OCI-LY1 (cell line): ENCODE results near the gene ELAVL1.

Experiments used
- H2AFZ ChIP-seq: fragments of 200-600 bp; sonication (generic), shearing (Covaris generic); 2 replicates; pipeline ENCODE4 v1.6.0; 2014; ENCODE audit warnings: antibody characterized with exemption, mild to moderate bottlenecking, low read length
- H3F3A ChIP-seq: fragments of 200-600 bp; sonication (generic), shearing (Covaris generic); 2 replicates; pipeline ENCODE4 v1.6.0; 2014; ENCODE audit warnings: mild to moderate bottlenecking, antibody characterized with exemption, low read length, moderate library complexity; ENCODE audit not compliant: insufficient read depth
- H3K27ac ChIP-seq: fragments of 200-600 bp; sonication (generic); 2 replicates; pipeline ENCODE4 v1.5.1; 2014; ENCODE audit warnings: low read length, mixed run types, mild to moderate bottlenecking, low read depth; ENCODE audit not compliant: poor library complexity, severe bottlenecking
- H3K27me3 ChIP-seq: fragments of 200-600 bp; sonication (generic); 2 replicates; pipeline ENCODE4 v1.6.0; 2014; ENCODE audit warnings: antibody characterized with exemption, mild to moderate bottlenecking, low read length, moderate library complexity; ENCODE audit not compliant: insufficient read depth
- H3K36me3 ChIP-seq: fragments of 200-600 bp; sonication (generic); 2 replicates; pipeline ENCODE4 v1.6.1; 2014; ENCODE audit warnings: mild to moderate bottlenecking, antibody characterized with exemption, low read length, moderate library complexity, mixed read lengths; ENCODE audit not compliant: insufficient read depth
- H3K4me1 ChIP-seq: fragments of 200-600 bp; sonication (generic); 2 replicates; pipeline ENCODE4 v1.5.1; 2014; ENCODE audit warnings: mild to moderate bottlenecking, low read length, moderate library complexity; ENCODE audit not compliant: insufficient read depth, severe bottlenecking
- H3K4me2 ChIP-seq: fragments of 200-600 bp; sonication (generic), shearing (Covaris generic); 2 replicates; pipeline ENCODE4 v1.6.1; 2014; ENCODE audit warnings: low read length
- H3K4me3 ChIP-seq: fragments of 200-600 bp; sonication (generic); 2 replicates; pipeline ENCODE4 v1.5.1; 2014; ENCODE audit warnings: low read length, low read depth, mild to moderate bottlenecking, mixed read lengths; ENCODE audit not compliant: poor library complexity, severe bottlenecking
- H3K79me2 ChIP-seq: fragments of 200-600 bp; shearing (Covaris generic); 2 replicates; pipeline ENCODE4 v1.6.1; 2016; ENCODE audit warnings: mixed run types, low read length, mixed read lengths; ENCODE audit not compliant: insufficient read depth
- H3K9ac ChIP-seq: fragments of 200-600 bp; sonication (generic), shearing (Covaris generic); 2 replicates; pipeline ENCODE4 v1.6.1; 2014; ENCODE audit warnings: mild to moderate bottlenecking, low read length, mixed read lengths
- H3K9me2 ChIP-seq: fragments of 200-600 bp; sonication (generic), shearing (Covaris generic); 2 replicates; pipeline ENCODE4 v1.6.1; 2014; ENCODE audit warnings: low read depth, mild to moderate bottlenecking, low read length, mixed read lengths
- H3K9me3 ChIP-seq: fragments of 200-600 bp; shearing (Covaris generic); 2 replicates; pipeline ENCODE4 v1.6.1; 2014; ENCODE audit warnings: low read length, mixed read lengths
- H4K20me1 ChIP-seq: fragments of 200-600 bp; sonication (generic), shearing (Covaris generic); 2 replicates; pipeline ENCODE4 v1.6.0; 2016; ENCODE audit warnings: mild to moderate bottlenecking, low read length; ENCODE audit not compliant: insufficient read depth
- EZH2 ChIP-seq: fragments of 200-600 bp; sonication (generic), shearing (Covaris generic); IDR thresholded peaks from 2 replicates; pipeline ENCODE4 v1.8.0; 2017; ENCODE audit warnings: borderline replicate concordance, mixed run types, mild to moderate bottlenecking, antibody characterized with exemption, low read length, moderate library complexity, mixed read lengths
- TF ChIP-seq, protein P1 (sequence below): fragments of 200-600 bp; sonication (generic), shearing (Covaris generic); IDR thresholded peaks from 2 replicates; pipeline ENCODE4 v1.5.1; 2017; ENCODE audit warnings: mild to moderate bottlenecking, antibody characterized with exemption, low read length, moderate library complexity, mixed read lengths

Gene ELAVL1

DNA sequence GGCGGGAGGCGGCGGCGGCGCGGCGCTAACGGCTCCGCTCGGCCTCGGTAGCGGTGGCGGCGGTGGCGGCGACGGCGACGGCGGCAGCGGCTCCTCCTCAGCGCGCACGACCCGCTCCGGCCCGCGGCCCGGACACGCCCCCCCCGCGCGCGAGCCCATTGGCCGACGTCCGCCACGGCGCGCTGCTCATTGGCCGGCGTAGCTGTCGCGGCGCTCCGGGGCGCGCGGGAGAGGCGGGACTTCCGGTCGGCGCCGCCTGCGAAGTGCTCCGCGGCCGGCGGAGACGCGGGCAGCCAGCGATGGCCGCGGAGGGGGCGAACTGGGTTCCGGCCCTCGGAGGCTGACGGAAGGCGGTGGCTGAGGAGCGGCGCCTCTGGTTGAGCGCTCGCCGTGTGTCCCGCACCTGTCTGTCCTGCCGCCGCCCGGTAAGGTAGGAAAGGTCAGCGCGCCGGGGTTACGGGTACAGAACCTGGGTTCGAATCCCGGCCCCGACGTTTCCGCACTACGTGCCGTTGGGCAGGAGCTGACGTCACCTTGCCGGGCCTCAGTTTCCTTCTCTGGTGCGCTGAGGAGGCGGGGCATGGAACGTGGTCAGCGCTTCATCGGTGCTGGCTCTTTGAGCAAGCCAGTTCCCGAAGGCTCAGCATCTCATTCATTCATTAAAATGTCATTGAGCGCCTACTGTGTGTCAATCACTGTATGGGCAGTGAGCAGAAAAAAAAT, at the start of gene ELAVL1:
ELAVL1 (minus strand) TSS at position 108 of the 723 bp plus-strand sequence. CDS start 13,826 bp downstream, outside the sequence.
- no peak for TF ChIP-seq EZH2
- TF ChIP-seq, protein P1, sequence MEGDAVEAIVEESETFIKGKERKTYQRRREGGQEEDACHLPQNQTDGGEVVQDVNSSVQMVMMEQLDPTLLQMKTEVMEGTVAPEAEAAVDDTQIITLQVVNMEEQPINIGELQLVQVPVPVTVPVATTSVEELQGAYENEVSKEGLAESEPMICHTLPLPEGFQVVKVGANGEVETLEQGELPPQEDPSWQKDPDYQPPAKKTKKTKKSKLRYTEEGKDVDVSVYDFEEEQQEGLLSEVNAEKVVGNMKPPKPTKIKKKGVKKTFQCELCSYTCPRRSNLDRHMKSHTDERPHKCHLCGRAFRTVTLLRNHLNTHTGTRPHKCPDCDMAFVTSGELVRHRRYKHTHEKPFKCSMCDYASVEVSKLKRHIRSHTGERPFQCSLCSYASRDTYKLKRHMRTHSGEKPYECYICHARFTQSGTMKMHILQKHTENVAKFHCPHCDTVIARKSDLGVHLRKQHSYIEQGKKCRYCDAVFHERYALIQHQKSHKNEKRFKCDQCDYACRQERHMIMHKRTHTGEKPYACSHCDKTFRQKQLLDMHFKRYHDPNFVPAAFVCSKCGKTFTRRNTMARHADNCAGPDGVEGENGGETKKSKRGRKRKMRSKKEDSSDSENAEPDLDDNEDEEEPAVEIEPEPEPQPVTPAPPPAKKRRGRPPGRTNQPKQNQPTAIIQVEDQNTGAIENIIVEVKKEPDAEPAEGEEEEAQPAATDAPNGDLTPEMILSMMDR = no peak; the same call in 1 of the 2 replicates
- Histone ChIP-seq H3K79me2 (peaks cover 38% of the 10 kb centered on the region), H4K20me1 (no peaks in the 10 kb centered on the region), H3K9ac (peak within 1 kb of the TSS; percentile 98), H3K4me3 (peak within 1 kb of the TSS; percentile 97), H3K27me3 (no peaks in the 10 kb centered on the region), H3K9me3 (no peaks in the 10 kb centered on the region), H3K36me3 (peaks cover 17% of the 10 kb centered on the region; the same call in 1 of the 2 replicates), H3F3A (no peaks in the 10 kb centered on the region), H3K27ac (peak within 1 kb of the TSS; percentile 79), H2AFZ (no peak within 1 kb of the TSS), H3K9me2 (no peaks in the 10 kb centered on the region), H3K4me1 (peaks cover 41% of the 10 kb centered on the region), H3K4me2 (peak within 1 kb of the TSS; percentile 95)

DNA sequence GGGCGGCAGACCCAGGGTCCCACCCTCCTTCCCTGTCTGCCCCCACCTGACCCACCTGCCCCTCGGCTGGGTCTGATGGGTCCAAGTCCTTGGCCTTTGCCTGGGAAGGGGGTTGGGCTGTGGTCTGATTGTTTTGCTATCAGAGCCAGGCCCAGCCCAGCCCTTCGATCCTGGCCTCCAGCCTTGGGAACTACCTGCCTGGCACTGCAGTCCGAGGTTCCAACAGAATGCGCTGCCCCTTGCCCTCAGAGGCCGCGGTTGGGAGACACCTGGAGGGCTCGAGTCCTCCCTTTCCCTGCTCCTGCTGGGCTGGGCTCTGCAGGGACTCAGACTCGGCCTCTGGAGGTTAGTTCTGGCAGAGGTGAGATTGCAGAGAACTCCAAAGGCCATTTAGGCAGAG, 48.7 kb upstream of the ELAVL1 start:
- Histone ChIP-seq H3K36me3 (no peaks in the 10 kb centered on the region), H3K27me3 (no peaks in the 10 kb centered on the region), H3K79me2 (no peaks in the 10 kb centered on the region), H3K4me1 (no peaks in the 10 kb centered on the region), H3K9me3 (no peaks in the 10 kb centered on the region), H4K20me1 (no peaks in the 10 kb centered on the region), H2AFZ (no peak overlapping the region), H3F3A (no peaks in the 10 kb centered on the region), H3K9me2 (no peaks in the 10 kb centered on the region), H3K9ac (no peak overlapping the region), H3K4me2 (no peak overlapping the region), H3K27ac (no peak overlapping the region), H3K4me3 (no peak overlapping the region)
- no peak for TF ChIP-seq EZH2
- TF ChIP-seq, protein P1 = no peak

DNA sequence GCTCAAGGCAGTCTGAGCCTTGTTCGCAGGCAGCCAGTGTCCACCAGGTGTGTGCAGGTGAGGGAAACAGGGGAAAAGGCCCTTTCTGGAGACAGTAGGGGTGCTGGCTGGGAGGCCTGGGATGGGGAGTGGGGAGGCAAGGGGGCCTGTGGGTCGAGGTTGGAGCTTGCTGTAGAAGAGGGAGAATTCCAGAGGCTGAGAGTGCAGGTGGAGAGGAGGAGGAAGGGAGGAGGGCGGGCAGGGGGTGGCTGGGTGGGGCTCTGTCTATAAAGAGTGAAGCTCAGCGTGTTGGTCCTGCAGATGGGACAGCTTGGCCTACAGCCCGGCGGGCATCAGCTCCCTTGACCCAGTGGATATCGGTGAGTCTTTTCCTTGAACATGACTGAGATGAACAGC, 47.0 kb upstream of the ELAVL1 start, which contains the start of gene CCL25:
CCL25 (plus strand) TSS at position 297 of the 396 bp plus-strand sequence. CDS start 290 bp downstream, outside the sequence.
- H3K36me3 ChIP-seq = no peaks in the 10 kb centered on the region
- no peak within 1 kb of the TSS for H3K27ac ChIP-seq
- no peak within 1 kb of the TSS for H2AFZ ChIP-seq
- no peaks in the 10 kb centered on the region for H3K27me3 ChIP-seq
- H4K20me1 ChIP-seq = no peaks in the 10 kb centered on the region
- H3K4me1 ChIP-seq = no peaks in the 10 kb centered on the region
- no peaks in the 10 kb centered on the region for H3K79me2 ChIP-seq
- TF ChIP-seq EZH2 = no peak
- TF ChIP-seq, protein P1 = no peak
- H3K9me3 ChIP-seq = no peaks in the 10 kb centered on the region
- no peak within 1 kb of the TSS for H3K4me2 ChIP-seq
- no peak within 1 kb of the TSS for H3K4me3 ChIP-seq
- H3K9ac ChIP-seq = no peak within 1 kb of the TSS
- no peaks in the 10 kb centered on the region for H3K9me2 ChIP-seq
- no peaks in the 10 kb centered on the region for H3F3A ChIP-seq
